LNCaP clone FGC (cell line): ENCODE data around the gene BCAP29.
"Not testable (repeated sequence)": the region's sequence is repeated elsewhere in the genome, so short reads cannot be mapped to it uniquely, and the experiment has no call there.

Experiments
- DNase-seq: peaks from one replicate; pipeline ENCODE4 v3.0.0-alpha.2; 2011; ENCODE audit warnings: low read depth
- H3K4me3 ChIP-seq: 2 replicates; pipeline ENCODE4 v1.5.1; 2011; ENCODE audit warnings: mild to moderate bottlenecking, low read depth, low read length, control low read depth
- TF ChIP-seq, protein P1 (sequence below): IDR thresholded peaks from 2 replicates; pipeline ENCODE4 v1.5.1; 2012; ENCODE audit warnings: mild to moderate bottlenecking; ENCODE audit not compliant: control insufficient read depth, insufficient read depth; ENCODE audit errors: extremely low read depth

Gene BCAP29

DNA sequence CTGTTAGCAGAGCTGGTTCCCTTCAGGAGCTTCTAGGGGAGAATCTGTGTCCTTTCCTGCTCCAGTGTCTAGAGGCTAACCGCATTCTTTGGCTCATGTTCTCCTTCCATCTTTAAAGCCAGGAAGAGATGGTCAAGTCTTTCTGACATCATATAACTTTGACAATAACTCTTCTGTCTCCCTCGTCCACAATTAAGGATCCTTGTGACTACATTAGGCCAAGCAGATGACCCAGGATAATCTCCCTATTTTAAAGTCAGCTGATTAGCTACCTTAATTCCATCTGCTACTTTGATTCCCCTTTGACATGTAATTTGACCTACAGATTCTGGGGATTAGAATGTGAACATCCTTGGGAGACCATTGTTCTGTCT is 52.4 kb downstream of the BCAP29 start:
- TF ChIP-seq, protein P1, sequence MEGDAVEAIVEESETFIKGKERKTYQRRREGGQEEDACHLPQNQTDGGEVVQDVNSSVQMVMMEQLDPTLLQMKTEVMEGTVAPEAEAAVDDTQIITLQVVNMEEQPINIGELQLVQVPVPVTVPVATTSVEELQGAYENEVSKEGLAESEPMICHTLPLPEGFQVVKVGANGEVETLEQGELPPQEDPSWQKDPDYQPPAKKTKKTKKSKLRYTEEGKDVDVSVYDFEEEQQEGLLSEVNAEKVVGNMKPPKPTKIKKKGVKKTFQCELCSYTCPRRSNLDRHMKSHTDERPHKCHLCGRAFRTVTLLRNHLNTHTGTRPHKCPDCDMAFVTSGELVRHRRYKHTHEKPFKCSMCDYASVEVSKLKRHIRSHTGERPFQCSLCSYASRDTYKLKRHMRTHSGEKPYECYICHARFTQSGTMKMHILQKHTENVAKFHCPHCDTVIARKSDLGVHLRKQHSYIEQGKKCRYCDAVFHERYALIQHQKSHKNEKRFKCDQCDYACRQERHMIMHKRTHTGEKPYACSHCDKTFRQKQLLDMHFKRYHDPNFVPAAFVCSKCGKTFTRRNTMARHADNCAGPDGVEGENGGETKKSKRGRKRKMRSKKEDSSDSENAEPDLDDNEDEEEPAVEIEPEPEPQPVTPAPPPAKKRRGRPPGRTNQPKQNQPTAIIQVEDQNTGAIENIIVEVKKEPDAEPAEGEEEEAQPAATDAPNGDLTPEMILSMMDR: no peak
- DNase-seq: no peak
- H3K4me3 ChIP-seq: no peak overlapping the region

DNA sequence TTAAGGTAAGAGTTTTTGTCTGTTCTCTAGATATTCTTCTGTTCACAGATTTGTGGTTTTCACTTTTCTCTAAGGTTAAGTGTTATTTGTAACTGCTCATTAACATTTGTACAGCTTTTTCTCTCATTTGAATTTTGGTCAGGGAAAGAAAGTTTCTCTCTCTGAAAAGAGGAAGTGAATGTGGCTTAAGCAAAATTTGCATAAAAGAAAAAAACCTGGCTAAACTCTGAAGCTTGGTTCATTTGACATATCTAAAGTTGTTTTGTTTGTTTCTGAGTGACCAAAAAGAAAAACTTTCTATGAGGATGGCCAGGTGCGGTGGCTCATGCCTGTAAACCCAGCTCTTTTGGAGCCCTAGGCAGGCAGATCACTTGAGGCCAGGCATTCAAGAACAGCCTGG is 58.5 kb downstream of the BCAP29 start:
- TF ChIP-seq, protein P1: no peak
- no peak overlapping the region for H3K4me3 ChIP-seq
- no peak for DNase-seq

DNA sequence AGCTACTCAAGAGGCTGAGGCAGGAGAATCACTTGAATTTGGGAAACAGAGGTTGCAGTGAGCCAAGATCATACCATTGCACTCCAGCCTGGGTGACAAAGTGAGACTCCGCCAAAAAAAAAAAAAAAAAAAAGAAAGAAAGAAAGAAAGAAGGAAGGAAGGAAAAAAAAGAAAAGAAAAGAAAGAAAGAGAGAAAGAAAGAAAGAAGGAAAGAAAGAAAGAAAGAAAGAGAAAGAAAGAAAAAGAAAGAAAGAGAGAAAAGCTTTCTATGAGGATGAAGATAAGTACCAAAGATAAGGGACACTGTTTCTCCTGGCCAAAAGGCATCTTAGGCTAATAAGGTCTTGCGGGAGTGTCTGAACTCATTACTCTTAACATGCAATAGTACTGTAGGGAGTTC is 59.0 kb downstream of the BCAP29 start:
- not testable (repeated sequence) for H3K4me3 ChIP-seq, DNase-seq

DNA sequence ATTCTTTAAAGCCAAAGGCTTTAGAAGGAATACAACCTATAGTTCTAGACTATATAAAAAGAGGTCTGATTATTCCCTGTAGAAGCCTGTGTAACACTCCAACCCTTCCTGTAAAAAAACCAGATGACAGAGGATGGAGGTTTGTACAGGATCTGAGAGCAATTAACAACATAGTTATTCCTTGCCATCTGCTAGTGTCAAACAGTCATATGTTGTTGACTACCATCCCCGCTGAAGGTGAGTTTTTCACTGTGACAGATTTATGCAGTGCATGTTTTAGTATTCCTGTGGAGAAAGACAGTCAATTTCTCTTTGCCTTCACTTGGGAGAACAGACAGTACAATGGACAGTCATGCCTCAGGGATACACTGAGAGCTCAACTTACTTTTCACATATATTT is 61.6 kb downstream of the BCAP29 start:
- TF ChIP-seq, protein P1: no peak
- no peak overlapping the region for H3K4me3 ChIP-seq
- no peak for DNase-seq

DNA sequence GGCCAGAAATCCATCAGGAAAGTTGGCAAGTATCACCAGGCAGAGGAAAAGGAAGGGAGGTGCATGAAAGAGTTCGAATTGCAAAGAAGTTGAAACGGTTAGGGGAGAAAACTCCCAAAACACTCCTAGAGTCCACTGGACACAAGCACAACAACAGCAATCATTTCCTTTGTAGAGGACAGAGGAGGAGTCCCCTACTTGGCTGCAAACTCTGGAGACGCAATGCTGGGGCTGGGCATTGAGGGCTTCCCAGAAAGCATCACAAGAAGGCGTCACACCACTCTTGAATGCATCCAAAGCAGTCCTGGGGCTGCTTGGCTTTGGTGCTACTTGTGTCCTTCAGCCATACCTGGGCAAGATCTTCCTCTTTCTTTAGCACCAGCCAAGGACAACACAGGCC is 62.5 kb downstream of the BCAP29 start:
- no peak for DNase-seq
- TF ChIP-seq, protein P1: no peak
- no peak overlapping the region for H3K4me3 ChIP-seq

DNA sequence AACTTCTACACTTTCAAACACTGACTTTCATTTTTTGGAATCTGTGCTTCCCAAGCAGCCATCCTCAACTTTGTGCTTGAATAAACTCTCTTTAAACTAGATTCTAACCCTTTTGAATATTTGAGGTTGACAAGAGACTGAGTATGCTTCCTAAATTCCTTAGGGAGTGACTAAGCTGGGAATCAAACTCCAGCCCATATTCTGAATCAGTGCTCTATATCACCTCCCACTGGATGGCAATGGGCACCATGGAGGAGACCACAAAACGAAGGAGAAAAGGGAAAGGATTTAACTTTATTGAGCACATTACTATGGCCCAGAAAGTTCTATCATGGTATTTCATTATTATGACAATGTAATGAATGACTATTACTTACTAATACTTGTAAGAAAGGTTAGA is 63.4 kb downstream of the BCAP29 start:
- no peak for DNase-seq
- TF ChIP-seq, protein P1: no peak
- no peak overlapping the region for H3K4me3 ChIP-seq

DNA sequence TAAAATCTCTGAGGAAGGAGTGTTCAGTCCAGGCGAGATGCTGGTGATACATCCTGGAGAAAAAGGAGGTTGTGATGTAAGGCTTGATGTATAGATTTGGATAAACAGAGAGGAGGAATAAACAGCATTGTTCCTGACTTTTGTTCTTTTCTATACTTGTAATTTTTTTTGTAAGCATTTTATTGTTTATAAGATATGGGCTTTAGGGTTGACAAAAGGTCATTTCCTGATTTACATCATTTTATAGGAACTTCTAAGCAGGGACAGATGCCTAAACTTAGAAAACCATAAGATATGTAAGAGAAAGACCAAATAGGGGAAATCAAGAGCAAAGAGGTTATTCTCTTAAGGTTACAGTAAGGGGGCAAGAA is 63.9 kb downstream of the BCAP29 start:
- TF ChIP-seq, protein P1: no peak

More for the DNA sequence above, 63.9 kb downstream of the BCAP29 start:
- no peak overlapping the region for H3K4me3 ChIP-seq
- DNase-seq: no peak
